ENCODE results near the gene CREG1.

DNA sequence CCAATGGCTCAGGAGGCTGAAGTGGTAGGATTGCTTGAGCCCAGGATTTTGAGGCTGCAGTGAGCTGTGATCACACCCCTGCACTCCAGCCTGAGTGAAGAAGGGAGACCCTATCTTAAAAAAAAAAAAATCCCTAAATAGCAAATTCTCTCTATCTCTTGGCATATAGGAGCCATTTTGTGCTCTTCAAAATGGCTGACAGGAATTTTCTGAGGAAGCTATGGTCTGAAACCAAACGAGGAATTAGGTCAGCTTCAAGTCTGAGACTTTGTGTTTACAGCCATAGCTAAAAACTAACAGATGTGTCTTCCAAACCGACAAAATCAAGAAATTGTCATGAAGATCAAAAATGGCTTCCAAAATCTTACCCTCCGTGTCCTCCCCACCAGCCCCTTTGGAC, 45.8 kb downstream of the CREG1 start:
- TF ChIP-seq GATA2 (IDR thresholded peaks at IDR 0.05; ENCODE audit: low read depth, low read length) (no peak), GATA3 (IDR thresholded peaks at IDR 0.05; ENCODE audit: low read depth, low read length) (no peak)

All from SH-SY5Y (cell line).